ENCODE data around the gene NPAS3. TPM values are rescaled to one million over a fixed set of nuclear protein-coding genes. Genes with fewer than 3 reads are reported as not detected.

NPAS3 gene
- total and polyA plus RNA-seq, 2 donors (not counting 3 experiments of a cell fraction or from before 2014, with no cell fraction given): 0.10 to 0.13 TPM

DNA sequence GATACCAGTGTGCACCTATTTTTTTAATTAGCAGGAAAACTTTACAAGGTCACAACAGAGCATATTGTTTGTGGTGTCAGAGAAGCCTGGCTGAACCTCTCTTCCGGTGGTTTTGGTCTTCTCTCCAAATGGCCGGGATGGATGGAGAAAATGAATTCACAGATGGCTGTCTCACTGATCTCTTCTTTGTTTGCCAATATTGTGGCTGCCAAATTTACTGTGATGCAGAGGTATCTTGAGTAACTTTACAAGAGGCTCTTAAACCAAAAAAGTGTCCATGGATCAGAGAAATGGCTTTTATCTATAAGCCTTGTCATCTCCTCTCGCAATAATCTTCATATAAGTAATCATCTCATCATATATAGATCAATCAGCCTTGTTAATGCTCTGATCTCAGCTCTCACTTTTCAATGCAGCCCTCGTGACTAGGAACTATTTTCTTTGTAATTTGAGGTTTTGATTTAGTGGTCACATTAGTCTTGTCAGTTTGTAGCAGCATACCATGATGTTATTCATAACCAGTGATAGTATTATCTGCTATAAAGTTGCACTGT lies 704.1 kb downstream of the NPAS3 start:
- TF ChIP-seq EZH2 (IDR thresholded peaks at IDR 0.05; ENCODE audit: borderline replicate concordance, low read depth, low read length, severe bottlenecking): no peak
- TF ChIP-seq POLR2A (IDR thresholded peaks at IDR 0.05; ENCODE audit: low read depth, low read length): no peak
- no peak for TF ChIP-seq JUN (IDR thresholded peaks at IDR 0.05; ENCODE audit: borderline replicate concordance, insufficient read depth, insufficient read length, low read depth)
- no peak for TF ChIP-seq GATA2 (IDR thresholded peaks at IDR 0.05; ENCODE audit: insufficient read depth, insufficient read length, low read depth, low read length)
- TF ChIP-seq, protein P1, sequence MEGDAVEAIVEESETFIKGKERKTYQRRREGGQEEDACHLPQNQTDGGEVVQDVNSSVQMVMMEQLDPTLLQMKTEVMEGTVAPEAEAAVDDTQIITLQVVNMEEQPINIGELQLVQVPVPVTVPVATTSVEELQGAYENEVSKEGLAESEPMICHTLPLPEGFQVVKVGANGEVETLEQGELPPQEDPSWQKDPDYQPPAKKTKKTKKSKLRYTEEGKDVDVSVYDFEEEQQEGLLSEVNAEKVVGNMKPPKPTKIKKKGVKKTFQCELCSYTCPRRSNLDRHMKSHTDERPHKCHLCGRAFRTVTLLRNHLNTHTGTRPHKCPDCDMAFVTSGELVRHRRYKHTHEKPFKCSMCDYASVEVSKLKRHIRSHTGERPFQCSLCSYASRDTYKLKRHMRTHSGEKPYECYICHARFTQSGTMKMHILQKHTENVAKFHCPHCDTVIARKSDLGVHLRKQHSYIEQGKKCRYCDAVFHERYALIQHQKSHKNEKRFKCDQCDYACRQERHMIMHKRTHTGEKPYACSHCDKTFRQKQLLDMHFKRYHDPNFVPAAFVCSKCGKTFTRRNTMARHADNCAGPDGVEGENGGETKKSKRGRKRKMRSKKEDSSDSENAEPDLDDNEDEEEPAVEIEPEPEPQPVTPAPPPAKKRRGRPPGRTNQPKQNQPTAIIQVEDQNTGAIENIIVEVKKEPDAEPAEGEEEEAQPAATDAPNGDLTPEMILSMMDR (IDR thresholded peaks at IDR 0.05; ENCODE audit: extremely low read depth in 1 of 2, insufficient read depth in 1 of 2, low read depth in 1 of 2, low read length in 2 of 2): no peak
- TF ChIP-seq POLR2AphosphoS5 (IDR thresholded peaks at IDR 0.05; ENCODE audit: insufficient read depth, low read depth, low read length): no peak
- TF ChIP-seq, protein P2, sequence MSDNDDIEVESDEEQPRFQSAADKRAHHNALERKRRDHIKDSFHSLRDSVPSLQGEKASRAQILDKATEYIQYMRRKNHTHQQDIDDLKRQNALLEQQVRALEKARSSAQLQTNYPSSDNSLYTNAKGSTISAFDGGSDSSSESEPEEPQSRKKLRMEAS (IDR thresholded peaks at IDR 0.05; ENCODE audit: insufficient read depth, insufficient read length): no peak
- TF ChIP-seq FOS (IDR thresholded peaks at IDR 0.05; ENCODE audit: borderline replicate concordance, insufficient read depth, low read length): no peak
- TF ChIP-seq MYC (IDR thresholded peaks at IDR 0.05; ENCODE audit: low read depth, low read length): no peak
- H2AFZ ChIP-seq (ENCODE audit: low read depth, low read length): no peak overlapping the region
- no peaks in the 10 kb centered on the region for H3K9me1 ChIP-seq (replicated peaks; ENCODE audit: control insufficient read depth, extremely low read depth, insufficient read depth, low read length)
- ChIA-PET CTCF (interaction anchor here (1.0 to 1.3 kb wide), 3 partner anchors 33 to 168 kb away, joined by 3 to 5 read pairs (median 4); no protein-coding TSS in a partner anchor), POLR2A (no interaction called here)
- DNase-seq (ENCODE audit: low read depth, low spot score) (no peak), FAIRE-seq (no peak)
- H3K4me3 ChIP-seq (replicated peaks in 1 of 3; ENCODE audit: insufficient read depth in 1 of 3, low read depth in 1 of 3, low read length in 3 of 3): no peak overlapping the region
- H3K36me3 ChIP-seq (ENCODE audit: control insufficient read depth in 2 of 2, extremely low read depth in 1 of 2, insufficient read depth in 2 of 2, low read length in 2 of 2): no peaks in the 10 kb centered on the region
- no peaks in the 10 kb centered on the region for H4K20me1 ChIP-seq (replicated peaks; ENCODE audit: control insufficient read depth, extremely low read depth, insufficient read depth, low read length)
- no peaks in the 10 kb centered on the region for H3K27me3 ChIP-seq (ENCODE audit: control insufficient read depth in 2 of 2, insufficient read depth in 2 of 2, low read length in 2 of 2)
- no peak overlapping the region for H3K4me2 ChIP-seq (ENCODE audit: insufficient read depth, low read length)
- dilution Hi-C loops (cut with MboI; ENCODE audit: extremely low pct_ligation_motif_present, low sequenced_read_pairs) (no loop called here), intact Hi-C loops (cut with micrococcal nuclease) (no loop called here)
- peaks cover 17% of the 10 kb centered on the region for H3K4me1 ChIP-seq (ENCODE audit: control insufficient read depth, extremely low read depth, insufficient read depth, low read length)
- no peaks in the 10 kb centered on the region for H3K79me2 ChIP-seq (ENCODE audit: control insufficient read depth, insufficient read depth, low read length)
- H3K9me3 ChIP-seq (replicated peaks; ENCODE audit: control insufficient read depth, insufficient read depth, low read length): no peaks in the 10 kb centered on the region
- no peak overlapping the region for H3K27ac ChIP-seq (ENCODE audit: insufficient read depth, low read depth, low read length)
- BruUV-seq (replicated peaks): no TSS peak
- no peak overlapping the region for H3K9ac ChIP-seq (replicated peaks; ENCODE audit: extremely low read depth, insufficient read depth, low read length)

Data from endothelial cell of umbilical vein (primary cell).